KOPT-K1 (cell line): ENCODE data around the gene B3GNT5.

Source experiments
- H3K27ac ChIP-seq: fragments of 200-600 bp; sonication (generic); 2 replicates; pipeline ENCODE4 v1.5.1; 2016; ENCODE audit warnings: antibody characterized with exemption, mild to moderate bottlenecking, low read depth, low read length; ENCODE audit not compliant: poor library complexity, severe bottlenecking
- H3K36me3 ChIP-seq: fragments of 200-600 bp; sonication (generic); 2 replicates; pipeline ENCODE4 v1.5.1; 2017; ENCODE audit warnings: antibody characterized with exemption, mild to moderate bottlenecking, low read length, moderate library complexity; ENCODE audit not compliant: insufficient read depth
- H3K9me3 ChIP-seq: fragments of 200-600 bp; sonication (generic); 2 replicates; pipeline ENCODE4 v1.5.1; 2017; ENCODE audit warnings: antibody characterized with exemption, low read length, mild to moderate bottlenecking; ENCODE audit not compliant: insufficient read depth, poor library complexity, severe bottlenecking

Gene B3GNT5

DNA sequence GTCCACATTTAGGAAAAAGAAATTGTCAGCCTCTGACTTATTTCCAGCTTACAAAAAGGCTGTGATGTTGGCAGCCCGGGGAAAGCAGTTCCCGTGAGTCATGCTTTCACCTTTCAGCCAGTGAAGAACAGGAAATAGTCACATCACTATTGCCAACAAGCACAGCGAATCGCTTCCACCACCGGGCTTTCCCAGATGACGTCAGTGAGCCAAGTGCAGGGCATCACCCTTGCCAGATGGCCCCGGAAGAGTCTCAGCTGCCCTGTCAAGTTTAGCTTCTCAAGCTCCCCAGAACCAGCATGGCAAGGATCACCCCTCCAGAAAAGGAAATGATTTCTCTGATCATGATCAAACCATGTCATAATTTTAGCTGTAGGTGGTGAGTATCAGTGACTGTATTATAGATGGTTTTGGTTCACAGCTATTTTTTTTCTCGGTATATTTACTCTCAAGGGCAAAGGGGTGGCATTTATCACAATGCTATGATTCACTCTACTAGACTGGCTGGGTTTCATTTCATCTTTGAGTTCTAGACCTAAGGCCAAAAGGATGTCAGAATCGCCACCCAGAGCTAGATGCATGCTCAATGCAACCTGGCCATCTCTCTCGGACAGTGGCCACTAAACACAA lies 32.9 kb downstream of the B3GNT5 start:
- H3K27ac ChIP-seq, result peak overlapping the region; percentile 47
- no peaks in the 10 kb centered on the region for H3K36me3 ChIP-seq
- H3K9me3 ChIP-seq, result no peaks in the 10 kb centered on the region

DNA sequence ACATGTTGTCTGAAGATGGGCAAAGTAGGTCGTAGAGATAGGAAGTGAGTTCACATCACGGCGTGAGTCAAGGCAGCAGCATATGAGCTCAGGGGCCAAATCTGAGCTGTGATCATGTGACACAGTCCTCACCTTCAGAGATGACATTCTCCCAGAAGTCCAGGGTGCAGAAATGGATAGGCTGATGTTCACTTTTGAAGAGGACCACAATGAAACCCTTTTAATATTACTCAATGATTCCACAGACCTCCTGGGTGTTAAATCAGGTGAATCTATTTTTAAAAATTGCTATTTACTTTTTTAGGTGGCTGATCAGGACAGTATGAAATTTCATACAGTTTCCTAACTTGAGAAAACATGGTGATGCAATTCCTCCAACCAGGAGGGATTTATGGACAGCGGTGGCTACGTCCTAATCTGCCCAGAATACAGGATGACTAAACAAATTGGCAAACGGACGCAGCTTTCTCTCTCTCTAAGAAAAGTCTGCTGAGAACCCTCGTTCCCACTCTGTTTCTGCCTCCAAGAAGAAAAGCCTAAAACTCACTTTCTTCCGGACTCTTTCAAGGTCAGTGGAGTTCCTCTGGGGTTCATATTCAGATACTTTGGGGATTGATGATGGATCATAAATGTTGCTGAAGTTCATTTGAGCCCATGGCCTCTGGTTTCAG lies 34.4 kb downstream of the B3GNT5 start:
- Histone ChIP-seq H3K27ac (no peak overlapping the region), H3K9me3 (no peaks in the 10 kb centered on the region), H3K36me3 (no peaks in the 10 kb centered on the region)

DNA sequence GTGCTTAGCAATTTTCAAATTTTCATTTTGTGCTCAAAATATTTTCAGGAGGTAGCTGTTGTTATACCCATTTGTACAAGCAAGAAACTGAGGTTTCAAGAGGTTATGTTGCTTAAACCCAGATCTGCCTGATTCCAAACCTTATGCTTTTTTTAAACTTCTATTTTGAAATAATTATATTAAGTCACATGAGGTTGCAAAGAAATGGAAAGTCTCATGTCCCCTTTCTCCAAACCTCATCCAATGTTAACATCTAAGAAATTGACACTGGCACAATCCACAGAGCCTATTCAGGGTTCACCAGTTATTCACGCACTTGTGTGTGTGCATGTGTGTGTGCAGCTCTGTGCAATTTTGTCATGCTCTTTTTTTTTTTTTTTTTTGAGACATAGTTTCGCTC lies 35.1 kb downstream of the B3GNT5 start:
- no peaks in the 10 kb centered on the region for H3K9me3 ChIP-seq
- H3K27ac ChIP-seq, result no peak overlapping the region
- H3K36me3 ChIP-seq, result no peaks in the 10 kb centered on the region

DNA sequence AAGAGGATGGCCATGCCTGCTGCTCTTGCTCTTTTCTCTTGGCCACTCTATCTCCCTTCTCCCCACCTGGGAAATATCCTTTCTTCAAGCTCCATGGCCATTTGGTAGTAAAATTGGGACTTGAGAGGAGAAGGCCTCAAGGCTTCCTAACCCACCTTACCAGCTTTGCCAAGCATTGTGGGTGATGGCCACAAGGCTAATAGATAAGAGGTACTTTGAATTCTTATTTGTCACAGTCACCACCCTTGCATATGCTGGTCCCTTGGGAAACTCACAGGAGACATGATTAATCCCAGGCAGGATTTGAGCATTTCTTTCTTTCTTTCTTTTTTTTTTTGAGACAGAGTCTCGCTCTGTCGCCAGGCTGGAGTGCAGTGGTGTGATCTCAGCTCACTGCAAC lies 37.2 kb downstream of the B3GNT5 start:
- Histone ChIP-seq H3K36me3 (no peaks in the 10 kb centered on the region), H3K9me3 (no peaks in the 10 kb centered on the region), H3K27ac (no peak overlapping the region)

DNA sequence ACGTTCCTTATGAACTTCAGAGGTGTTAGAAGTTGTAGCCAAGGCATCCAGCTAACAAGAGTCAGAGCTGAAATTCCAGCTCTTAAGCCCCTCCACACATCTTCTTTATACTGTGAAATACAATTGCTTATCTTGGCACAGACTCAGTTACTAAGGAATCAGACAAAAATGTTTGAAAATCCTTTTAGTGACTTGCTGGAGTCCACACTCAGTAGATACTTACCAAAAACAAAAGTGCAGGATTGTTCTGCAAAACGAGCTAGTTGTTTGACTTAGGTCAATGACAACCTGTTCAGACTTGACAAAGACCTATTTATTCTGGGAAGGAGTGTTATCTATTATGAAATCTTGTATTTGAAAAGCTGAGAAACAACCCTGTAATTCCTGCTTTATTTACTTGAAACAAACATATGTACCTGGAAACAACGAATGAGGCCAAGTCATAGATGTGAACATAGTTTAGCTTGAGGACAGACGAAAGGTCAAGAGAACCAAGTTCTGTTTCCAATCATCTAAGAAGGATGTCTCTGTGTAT lies 38.5 kb downstream of the B3GNT5 start:
- no peaks in the 10 kb centered on the region for H3K9me3 ChIP-seq
- H3K27ac ChIP-seq, result no peak overlapping the region
- no peaks in the 10 kb centered on the region for H3K36me3 ChIP-seq

DNA sequence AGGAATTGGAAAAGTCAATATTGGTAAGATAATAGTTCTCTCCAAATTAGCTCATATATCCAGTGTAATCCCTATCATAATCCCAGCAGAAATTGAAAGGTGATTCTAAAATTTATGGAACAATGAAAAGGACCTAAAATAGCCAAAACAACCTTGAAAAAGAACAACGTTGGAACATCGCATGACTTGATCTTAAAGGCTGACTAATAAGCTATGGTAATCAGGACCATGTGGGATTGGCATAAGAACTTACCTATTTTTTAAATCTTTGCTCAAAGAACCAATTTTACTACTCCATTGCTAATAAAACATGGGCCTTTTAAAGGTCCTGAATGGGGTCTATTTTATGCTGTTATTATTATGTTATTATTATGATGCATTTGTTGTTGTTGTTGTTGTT lies 40.9 kb downstream of the B3GNT5 start:
- no peaks in the 10 kb centered on the region for H3K36me3 ChIP-seq

DNA sequence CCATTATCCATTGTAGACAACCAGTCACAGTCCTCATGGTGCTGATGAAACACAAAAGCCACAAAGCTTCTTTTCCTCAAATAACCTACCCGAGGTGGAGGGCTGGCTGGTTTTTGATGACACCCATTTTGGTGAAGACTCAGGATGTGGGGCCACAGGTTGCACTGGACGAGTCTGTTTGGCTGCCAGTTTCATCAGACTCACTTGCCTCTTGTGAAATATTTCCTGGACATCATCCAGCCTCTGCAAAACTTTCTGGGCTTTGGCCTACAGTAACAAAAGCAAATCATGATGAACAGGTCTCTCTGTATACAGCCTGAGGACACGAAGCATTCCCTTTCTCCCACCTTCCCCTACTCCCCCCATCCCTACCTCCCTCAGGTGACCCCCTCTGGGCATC lies 42.2 kb downstream of the B3GNT5 start:
- no peaks in the 10 kb centered on the region for H3K36me3 ChIP-seq
- H3K27ac ChIP-seq, result no peak overlapping the region
- H3K9me3 ChIP-seq, result no peaks in the 10 kb centered on the region

More for the DNA sequence above, 40.9 kb downstream of the B3GNT5 start:
- H3K27ac ChIP-seq, result no peak overlapping the region
- H3K9me3 ChIP-seq, result no peaks in the 10 kb centered on the region

DNA sequence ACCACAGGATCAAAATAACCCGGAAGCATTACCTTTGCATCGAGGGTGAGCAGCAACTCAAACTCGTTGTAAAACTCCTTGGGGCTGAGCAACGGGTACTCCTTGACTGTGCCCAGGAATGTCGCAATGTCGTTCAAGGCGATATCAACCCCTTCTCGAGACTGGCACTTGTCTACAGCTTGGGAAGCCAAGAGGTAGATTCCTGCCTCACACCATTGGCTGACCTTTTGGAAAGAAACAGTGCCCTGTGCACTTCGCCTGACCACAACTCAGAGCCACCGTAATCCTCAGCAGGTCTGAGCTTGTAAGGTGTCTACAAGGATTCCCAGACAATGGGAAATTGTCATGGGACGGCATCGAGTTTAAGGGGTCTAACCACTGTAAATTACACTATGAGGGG lies 43.9 kb downstream of the B3GNT5 start:
- no peaks in the 10 kb centered on the region for H3K36me3 ChIP-seq
- H3K27ac ChIP-seq, result no peak overlapping the region
- no peaks in the 10 kb centered on the region for H3K9me3 ChIP-seq

DNA sequence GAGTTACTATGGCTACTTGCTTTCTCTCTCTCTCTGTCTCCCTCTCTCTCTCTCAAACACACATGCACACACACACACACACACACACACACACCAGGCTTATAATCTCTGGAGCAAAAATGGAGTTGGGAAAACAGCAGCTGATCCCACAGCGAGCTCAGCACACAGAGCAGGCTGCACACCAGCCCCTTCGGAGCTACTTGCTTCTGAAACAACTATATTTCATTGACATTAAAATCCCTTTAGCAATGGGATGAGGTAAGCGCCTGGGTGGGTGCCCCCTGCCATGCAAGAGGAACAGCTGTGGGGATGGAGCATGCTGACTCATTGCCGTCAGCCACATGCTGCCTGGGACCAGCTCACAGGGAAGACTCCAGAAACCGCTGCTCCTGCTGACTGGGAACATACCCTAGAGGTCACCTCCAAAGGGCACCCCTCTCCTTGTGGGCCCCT lies 45.7 kb downstream of the B3GNT5 start:
- no peaks in the 10 kb centered on the region for H3K36me3 ChIP-seq
- H3K9me3 ChIP-seq, result no peaks in the 10 kb centered on the region
- H3K27ac ChIP-seq, result no peak overlapping the region

DNA sequence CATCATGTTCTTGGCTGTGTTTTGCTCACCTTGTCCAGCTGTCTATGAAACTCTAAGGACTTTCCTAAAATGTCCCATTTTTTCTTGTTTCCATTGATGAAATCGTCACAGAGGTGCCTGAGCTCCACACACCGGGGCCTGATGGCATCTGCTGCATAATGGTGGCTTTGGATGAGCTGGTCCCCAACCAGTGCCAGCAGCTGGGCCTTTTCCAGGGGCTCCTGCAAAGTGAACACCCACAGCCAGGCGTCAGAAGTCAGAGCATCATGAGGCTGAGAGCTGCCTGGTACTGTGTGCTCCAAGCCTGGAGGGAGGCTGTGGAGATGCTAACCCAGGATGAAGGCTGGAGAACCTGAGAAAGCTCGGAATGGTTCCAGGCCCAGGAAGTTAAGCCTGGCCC lies 46.9 kb downstream of the B3GNT5 start:
- no peaks in the 10 kb centered on the region for H3K9me3 ChIP-seq
- H3K27ac ChIP-seq, result no peak overlapping the region
- no peaks in the 10 kb centered on the region for H3K36me3 ChIP-seq

DNA sequence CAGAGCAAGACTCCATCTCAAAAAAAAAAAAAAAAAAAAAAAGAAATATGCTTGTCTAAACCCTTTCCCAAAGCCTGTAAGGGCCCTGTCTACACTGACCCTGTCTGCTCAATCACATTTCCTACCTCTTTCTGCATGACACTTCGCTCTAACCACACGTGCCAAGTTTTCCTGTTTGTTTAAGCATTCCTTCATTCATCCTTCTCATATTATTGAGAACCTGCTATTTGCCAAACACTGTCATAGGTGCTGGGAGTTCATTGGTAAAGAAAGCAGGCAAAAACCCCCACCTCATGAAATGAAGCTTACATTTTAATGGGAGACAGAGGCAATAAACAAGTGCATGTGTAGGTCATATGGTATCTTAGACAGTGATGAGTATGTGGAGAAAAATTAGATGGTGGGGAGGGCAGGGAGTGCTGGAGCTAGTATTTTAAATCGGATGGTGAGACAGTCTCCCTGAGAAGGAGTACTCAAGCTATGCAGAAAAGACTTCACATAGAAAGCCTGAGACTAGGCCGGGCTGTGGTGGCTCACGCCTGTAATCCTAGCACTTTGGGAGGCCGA lies 48.0 kb downstream of the B3GNT5 start:
- Histone ChIP-seq H3K36me3 (no peaks in the 10 kb centered on the region), H3K27ac (no peak overlapping the region), H3K9me3 (no peaks in the 10 kb centered on the region)

DNA sequence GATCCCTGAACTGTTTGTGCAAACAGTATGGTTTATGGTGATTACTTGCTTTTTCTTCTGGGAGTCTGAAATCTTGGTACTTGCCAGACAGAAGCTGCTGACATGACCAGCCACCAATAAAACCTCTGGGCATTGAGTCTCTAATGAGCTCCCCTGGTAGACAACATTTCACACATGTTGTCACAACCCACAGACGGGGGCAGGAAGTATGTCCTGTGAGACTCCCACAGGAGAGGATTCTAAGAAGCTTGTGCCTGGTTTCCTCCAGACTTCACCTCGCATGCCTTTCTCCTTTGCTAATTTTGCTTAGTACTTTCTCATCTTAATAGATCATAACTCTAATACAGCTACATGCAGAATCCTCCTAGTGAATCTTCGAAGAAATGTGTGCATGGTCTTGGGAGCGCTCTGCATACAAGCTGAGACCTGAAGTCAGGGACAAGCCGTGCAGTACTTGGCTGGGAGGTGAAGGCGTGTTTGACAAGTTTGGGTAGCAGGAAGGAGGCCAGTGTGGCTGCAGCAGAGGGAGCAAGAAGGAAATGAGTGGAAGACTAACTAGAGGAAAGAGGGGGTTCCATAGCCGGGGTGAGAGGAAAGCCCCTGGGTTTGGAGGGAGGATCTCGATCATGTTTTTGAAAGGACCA lies 49.0 kb downstream of the B3GNT5 start:
- Histone ChIP-seq H3K36me3 (no peaks in the 10 kb centered on the region), H3K27ac (no peak overlapping the region)

DNA sequence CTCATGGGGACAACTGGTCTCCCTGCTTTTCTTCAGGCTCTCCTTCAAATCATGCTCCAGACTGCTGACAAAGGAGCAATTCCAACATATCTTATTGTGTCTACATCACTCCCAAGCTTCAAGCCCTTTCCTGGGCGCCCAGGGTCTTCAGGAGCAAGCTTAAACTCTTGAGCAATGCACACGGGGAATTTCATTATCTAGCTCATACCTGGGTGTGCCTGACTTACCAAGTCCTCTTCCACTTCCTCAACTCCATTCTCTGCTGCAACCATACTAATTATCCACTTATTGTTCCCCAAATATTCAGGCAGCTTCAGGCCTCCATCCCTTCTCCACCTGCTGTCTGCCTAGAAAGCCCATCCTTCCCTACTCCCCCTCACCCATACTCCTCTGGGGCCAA lies 50.6 kb downstream of the B3GNT5 start:
- Histone ChIP-seq H3K27ac (no peak overlapping the region), H3K9me3 (no peaks in the 10 kb centered on the region), H3K36me3 (no peaks in the 10 kb centered on the region)

More for the DNA sequence above, 49.0 kb downstream of the B3GNT5 start:
- H3K9me3 ChIP-seq, result no peaks in the 10 kb centered on the region

DNA sequence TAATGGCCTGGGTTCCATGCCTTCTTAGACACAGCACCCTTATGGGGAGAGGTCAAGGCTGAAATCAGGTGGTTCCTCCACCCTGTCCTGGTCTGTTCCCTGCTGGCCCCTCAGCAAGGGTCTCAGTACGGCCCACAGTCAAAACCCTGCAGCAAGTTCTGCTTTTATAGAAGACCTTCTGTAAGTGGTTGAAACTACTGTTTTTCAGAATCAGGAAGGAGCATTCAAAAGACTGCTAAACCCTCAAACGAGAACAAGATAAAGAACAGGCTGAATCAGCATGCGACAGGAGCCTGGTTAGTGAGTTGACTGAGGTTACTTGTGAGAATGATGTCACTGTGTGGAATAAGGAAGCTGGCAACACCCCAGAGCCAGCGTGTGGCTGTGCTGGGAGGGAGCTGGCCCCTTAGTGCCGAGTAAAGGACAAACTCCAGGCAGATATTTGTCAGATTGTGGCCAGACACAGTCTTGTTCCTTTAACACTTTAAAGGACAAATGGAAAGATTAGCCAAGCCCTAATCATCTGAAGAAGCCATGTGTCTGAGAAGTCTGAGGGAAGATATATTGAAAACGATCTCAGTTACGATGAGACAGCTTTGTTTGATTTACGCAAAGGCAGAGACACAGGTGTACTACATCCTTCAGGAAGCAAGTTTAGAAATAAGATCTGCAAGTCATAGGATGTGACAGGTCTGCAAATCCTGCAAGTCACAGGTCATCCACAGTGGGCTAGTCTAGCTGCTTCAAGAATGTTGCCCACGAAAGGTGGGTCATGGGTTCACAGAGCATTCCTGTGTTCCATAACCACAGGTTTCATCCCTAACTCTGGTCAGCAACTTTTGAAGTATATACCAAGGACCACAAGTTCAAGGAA lies 54.0 kb downstream of the B3GNT5 start:
- no peaks in the 10 kb centered on the region for H3K9me3 ChIP-seq

More for the DNA sequence above, 54.0 kb downstream of the B3GNT5 start:
- no peaks in the 10 kb centered on the region for H3K36me3 ChIP-seq
- H3K27ac ChIP-seq, result no peak overlapping the region
